Activated T-cell treated with anti-CD3 and anti-CD28 coated beads for 1 hour (primary cell): ENCODE data around the gene GPATCH4.
A peak's percentile ranks its signal among the peaks of the same experiment; 100 is the strongest.
"Not testable (repeated sequence)": the region's sequence is repeated elsewhere in the genome, so short reads cannot be mapped to it uniquely, and the experiment has no call there.

ENCODE experiments used
- DNase-seq: peaks from one replicate; pipeline ENCODE4 v3.0.0-alpha.2; 2020; ENCODE audit warnings: low read depth

The GPATCH4 gene

GRCh38 chr1:156595016-156595415, 6.3 kb downstream of the GPATCH4 start:
- no peak for DNase-seq

GRCh38 chr1:156594190-156594589, 7.1 kb downstream of the GPATCH4 start:
- DNase-seq, result no peak

GRCh38 chr1:156593661-156593989, 7.7 kb downstream of the GPATCH4 start:
- no peak for DNase-seq

GRCh38 chr1:156592910-156593660, 8.2 kb downstream of the GPATCH4 start:
- no peak for DNase-seq

GRCh38 chr1:156592158-156592909, 8.9 kb downstream of the GPATCH4 start:
- no peak for DNase-seq

GRCh38 chr1:156591432-156592157, 9.7 kb downstream of the GPATCH4 start, which contains the start of gene NAXE:
NAXE (plus strand) TSS chr1:156591776; CDS start chr1:156591805, 29 bp downstream.
- DNase-seq, result peak; percentile 61

- DNase-seq, result no peak
Observed at GRCh38 chr1:156591181-156591431, 10.2 kb downstream of the GPATCH4 start.

- DNase-seq, result no peak
Observed at GRCh38 chr1:156590326-156591180, 10.7 kb downstream of the GPATCH4 start.

GRCh38 chr1:156589546-156589945, 11.7 kb downstream of the GPATCH4 start:
- DNase-seq, result no peak

- DNase-seq, result not testable (repeated sequence)
Observed at GRCh38 chr1:156587927-156588326, 13.4 kb downstream of the GPATCH4 start.

GRCh38 chr1:156586892-156587477, 14.3 kb downstream of the GPATCH4 start:
- no peak for DNase-seq

GRCh38 chr1:156586323-156586722, 15.0 kb downstream of the GPATCH4 start:
- DNase-seq, result no peak

- no peak for DNase-seq
Observed at GRCh38 chr1:156584813-156585212, 16.5 kb downstream of the GPATCH4 start.

GRCh38 chr1:156583821-156584622, 17.3 kb downstream of the GPATCH4 start:
- peak; percentile 64 for DNase-seq

GRCh38 chr1:156582388-156583017, 18.8 kb downstream of the GPATCH4 start:
- no peak for DNase-seq

- DNase-seq, result peak; percentile 18
Observed at GRCh38 chr1:156581661-156582387, 19.5 kb downstream of the GPATCH4 start.

GRCh38 chr1:156579472-156579871, 21.8 kb downstream of the GPATCH4 start, which contains the start of gene TTC24:
TTC24 (plus strand) TSS chr1:156579723; CDS start chr1:156581365, 1,642 bp downstream.
- DNase-seq, result no peak

GRCh38 chr1:156578055-156578454, 23.2 kb downstream of the GPATCH4 start:
- DNase-seq, result no peak

- DNase-seq, result no peak
Observed at GRCh38 chr1:156577550-156577949, 23.7 kb downstream of the GPATCH4 start.
